ENCODE data around the gene MBLAC1.
A peak's percentile ranks its signal among the peaks of the same experiment; 100 is the strongest.

MBLAC1 gene

DNA sequence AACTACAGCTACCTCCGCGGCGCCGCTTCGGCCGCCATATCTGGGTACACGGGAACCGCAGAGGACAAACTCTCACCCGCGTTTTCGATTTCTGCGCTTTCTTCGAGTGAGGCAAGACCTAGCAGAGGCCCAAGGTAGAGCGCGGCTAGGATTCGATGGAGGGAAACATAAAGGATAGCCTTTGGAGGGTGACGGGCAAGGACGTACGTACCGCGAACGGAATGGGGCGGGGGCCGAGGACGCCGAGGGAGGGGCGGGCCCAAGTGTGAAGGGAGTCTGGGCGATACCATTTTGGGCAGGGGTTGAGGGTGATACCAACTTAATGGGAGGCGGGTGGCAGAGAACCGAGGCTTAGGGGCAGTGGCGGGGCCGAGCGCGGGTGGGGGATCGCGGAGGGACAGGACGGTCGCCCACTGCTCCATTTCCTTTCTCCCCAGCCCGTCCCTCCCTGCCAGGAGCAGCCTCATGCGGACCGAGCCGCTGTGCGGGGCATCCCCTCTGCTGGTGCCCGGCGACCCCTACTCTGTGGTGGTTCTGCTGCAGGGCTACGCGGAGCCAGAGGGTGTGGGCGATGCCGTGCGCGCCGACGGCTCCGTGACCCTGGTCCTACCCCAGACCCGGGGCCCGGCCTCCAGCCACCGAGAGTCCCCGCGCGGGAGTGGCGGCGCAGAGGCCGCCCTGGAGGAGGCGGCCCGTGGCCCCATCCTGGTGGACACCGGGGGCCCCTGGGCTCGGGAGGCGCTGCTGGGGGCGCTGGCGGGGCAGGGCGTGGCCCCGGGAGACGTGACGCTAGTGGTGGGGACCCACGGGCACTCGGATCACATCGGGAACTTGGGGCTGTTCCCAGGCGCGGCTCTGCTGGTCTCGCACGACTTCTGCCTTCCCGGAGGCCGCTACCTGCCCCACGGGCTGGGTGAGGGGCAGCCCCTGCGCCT is at the start of gene MBLAC1:
Gene MBLAC1 (plus strand): TSS at position 37 of the 935 bp plus-strand sequence. CDS start 429 bp downstream, at position 466.
- DNase-seq, result peak; percentile 69 to 94

GRCh38 chr7:100077205-100077604 is 49.6 kb upstream of the MBLAC1 start:
- DNase-seq, result no peak

DNA sequence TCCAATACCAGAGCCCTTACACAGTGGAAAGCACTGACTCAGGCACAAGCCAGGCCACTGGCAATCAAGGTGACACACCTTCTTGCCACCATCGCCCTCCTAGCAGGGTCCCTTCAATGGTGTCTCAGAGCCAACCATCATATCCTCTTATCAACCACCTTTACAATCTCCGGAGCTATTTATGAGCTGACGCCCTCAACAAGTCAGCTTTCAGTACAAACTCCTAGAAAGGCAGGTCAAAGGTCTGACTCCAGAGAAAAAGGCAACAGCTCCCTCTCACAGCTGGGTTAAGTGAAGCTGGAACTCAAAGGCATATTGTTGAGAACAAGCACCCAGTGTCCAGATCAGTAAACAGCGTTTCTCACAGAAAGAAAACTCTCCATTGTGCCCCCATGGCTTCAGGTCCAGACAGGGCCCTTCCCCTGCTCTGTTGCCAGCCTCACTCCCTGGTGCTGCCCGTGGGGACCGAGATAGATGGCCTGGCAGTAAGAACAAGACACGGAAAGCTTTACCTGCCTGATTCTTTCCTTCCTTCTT is 47.7 kb upstream of the MBLAC1 start:
- DNase-seq, result no peak

GRCh38 chr7:100080907-100081534 is 45.7 kb upstream of the MBLAC1 start:
- peak in 1 of 2 donors; percentile 7 for DNase-seq

- peak; percentile 99 for DNase-seq
These were observed 45.1 kb upstream of the MBLAC1 start, which contains the start of gene ZNF3 for GRCh38 chr7:100081535-100082102. TSS of gene ZNF3 (minus strand) at chr7:100081723. CDS start at chr7:100077357, 4,366 bp downstream.

DNA sequence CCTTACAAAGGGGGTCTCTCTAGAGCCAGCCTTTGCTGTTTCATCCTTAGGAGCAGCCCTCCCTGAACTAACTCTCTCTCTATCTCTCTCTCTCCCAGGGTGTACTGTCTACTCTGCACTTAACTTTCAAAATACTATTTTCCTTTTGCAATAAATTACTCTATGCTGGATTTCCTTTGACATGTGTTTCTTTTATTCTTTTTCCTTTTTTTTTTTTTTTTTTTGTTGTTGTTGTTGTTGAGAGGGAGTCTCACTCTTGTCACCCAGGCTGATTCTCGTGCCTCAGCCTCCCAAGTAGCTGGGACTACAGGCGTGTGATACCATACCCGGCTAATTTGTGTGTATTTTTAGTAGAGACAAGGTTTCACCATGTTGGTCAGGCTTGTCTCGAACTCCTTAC is 43.8 kb upstream of the MBLAC1 start:
- DNase-seq, result no peak

DNA sequence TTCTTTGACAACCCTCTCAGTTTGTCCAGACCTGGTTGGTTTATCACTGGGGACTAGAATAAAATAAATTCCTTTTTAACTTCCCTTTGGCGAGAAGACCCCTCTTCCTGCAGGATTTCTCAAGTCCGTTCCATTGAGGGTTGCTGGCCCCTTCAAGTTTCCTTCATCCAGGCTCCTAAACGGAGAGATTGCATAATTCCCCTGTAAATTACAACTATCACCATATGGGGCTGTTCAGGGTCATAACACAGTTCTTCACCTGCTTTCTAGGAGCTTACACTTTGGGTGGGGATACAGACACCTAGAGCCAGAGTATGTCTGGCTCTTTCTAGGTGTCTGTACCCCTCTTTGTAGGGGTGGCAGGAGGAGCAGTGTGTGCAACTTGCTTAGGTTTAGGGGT is 41.3 kb upstream of the MBLAC1 start:
- DNase-seq, result no peak

GRCh38 chr7:100087055-100087750 is 39.6 kb upstream of the MBLAC1 start:
- DNase-seq, result no peak

DNA sequence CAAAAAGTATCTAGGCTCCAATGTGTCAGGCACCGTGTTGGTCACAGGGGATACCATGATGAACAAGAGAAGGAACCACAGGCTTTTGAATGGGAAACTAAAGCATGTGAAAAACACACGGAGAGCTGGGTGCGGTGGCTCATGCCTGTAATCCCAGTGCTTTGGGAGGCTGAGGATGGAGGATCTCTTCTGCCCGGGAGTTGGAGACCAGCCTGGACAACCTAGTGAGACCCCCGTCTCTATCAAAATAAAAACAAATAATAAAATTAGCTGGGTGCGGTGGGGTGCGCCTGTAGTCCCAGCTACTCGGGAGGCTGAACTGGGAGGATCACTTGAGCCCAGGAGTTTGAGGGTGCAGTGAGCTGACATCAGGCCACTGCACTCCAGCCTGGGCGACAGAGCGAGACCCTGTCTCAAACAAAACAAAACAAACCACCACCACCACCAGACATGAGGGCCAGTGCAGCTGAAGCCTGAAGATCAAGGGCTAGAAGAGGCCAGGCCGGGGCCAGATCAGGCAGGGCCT is 38.6 kb upstream of the MBLAC1 start:
- no peak for DNase-seq

DNA sequence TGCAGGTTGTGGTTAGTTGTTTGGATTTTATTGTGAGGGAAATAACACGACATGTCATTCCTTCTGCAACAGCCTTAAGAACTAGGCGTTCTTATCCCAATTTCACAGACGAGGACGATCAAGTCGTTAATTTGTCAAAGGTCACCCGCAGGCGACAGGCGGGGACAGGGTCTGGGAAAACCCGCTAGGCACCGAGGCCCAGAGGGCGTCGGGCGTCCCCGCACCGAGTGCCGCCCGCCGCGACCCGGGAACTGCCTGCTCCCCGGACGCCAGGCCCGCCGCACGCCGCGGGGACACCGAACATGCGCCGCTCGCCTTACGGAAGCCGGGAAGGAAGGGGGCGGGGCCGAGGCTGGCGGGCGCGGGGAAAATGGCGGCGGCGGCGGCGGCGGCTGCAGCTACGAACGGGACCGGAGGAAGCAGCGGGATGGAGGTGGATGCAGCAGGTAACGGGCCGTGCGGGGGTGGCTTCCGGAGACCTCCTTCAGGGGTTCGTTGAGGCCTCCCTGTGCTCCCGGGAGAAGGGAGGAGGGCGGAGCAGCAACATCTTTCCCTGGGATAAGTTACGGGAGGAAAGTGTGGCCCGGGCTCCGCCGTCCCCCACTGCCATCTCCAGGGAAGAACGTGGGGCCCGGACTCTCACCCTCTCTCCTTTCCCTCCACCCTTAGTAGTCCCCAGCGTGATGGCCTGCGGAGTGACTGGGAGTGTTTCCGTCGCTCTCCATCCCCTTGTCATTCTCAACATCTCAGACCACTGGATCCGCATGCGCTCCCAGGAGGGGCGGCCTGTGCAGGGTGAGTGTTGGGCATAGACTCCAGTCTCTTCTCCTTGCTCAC is 37.9 kb upstream of the MBLAC1 start, which contains the start of gene COPS6:
Gene COPS6 (plus strand): TSS at position 349 of the 837 bp plus-strand sequence. CDS start 22 bp downstream, at position 371.
- DNase-seq, result peak; percentile 63 to 87

GRCh38 chr7:100089458-100090196 is 37.1 kb upstream of the MBLAC1 start:
- peak in 1 of 2 donors; percentile 7 for DNase-seq

DNA sequence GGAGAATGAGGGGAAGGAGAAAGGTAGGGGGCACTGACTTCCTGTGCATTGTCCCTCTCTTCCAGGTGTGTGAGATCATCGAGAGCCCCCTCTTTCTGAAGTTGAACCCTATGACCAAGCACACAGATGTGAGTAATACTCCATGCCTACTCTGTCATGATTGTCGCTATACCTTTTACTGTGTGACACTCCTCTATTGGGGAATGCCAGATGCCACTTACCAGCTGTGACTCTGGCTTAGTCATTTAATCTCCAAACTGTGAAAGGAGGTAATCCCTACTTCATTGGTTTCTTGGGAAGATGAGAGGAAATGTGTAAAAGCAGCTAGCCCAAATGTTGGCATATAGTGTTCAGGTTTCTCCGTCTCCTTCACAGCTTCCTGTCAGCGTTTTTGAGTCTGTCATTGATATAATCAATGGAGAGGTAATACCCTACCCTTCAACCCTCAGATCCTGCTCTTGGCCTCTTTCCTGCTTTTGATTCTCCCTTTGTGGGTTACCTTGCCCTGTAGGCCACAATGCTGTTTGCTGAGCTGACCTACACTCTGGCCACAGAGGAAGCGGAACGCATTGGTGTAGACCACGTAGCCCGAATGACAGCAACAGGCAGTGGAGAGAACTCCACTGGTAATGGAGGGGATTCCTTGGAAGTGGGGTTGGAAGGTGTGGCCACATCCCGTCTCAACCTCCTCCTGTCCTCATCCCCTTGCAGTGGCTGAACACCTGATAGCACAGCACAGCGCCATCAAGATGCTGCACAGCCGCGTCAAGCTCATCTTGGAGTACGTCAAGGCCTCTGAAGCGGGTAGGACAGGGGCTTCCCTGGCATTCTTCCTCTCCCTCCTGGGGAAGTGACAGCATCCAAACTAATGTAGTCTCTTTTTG is 36.0 kb upstream of the MBLAC1 start:
- DNase-seq, result no peak

GRCh38 chr7:100091411-100092181 is 35.2 kb upstream of the MBLAC1 start:
- no peak for DNase-seq

DNA sequence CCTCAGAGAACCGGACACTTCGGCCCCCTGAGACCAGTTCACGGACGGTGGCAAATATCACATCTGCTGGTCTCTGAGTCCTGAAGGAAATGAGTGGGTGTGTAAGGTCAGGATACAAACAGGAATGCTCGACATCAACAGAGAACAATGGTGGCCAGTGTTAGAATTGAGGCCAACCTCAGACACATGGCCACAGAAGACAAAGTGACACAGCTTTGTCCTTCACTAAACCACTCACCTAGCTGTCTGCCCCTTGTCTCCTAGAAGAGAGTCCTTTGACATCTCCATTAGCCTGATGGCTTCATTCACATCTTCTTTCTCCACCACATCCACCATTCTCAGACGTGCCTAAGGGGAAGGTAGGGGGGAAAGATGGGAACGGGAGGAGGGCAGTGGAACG is 33.7 kb upstream of the MBLAC1 start:
- DNase-seq, result no peak

GRCh38 chr7:100093498-100093897 is 33.3 kb upstream of the MBLAC1 start:
- no peak for DNase-seq

DNA sequence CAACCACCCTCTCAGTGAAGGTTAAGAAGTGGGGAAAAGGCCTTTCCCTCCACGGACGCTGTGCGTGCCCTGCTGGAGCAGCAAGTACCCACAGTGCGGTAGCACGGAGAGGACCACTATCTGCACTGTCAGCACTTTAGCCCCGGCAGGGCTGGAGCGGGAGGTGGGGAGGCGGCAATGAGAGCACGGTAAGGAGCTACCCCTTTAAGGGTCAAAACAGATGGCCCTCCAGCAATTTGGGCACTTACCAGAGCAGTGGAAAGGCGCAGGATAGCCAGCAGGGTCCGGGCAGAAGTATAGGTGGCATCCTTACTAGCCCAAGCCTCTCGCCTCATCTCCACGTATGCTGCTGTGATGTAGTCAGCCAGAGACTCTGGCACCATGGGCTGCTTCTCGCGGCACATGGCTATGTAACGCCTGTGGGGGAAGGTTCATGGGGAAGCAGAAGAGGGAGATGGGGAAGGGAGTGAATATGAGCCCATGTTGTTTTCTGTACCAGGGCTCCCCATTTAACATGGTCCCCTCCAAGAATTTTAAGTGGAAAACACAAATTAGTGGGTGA is 32.8 kb upstream of the MBLAC1 start:
- no peak for DNase-seq

- DNase-seq, result no peak
These were observed 31.5 kb upstream of the MBLAC1 start for GRCh38 chr7:100095289-100095688.

GRCh38 chr7:100095704-100096103 is 31.1 kb upstream of the MBLAC1 start:
- no peak for DNase-seq

Measured in inflammatory macrophage treated with lipopolysaccharide for 1 hour (primary cell).